GM12874 (cell line): ENCODE data around the gene SPACA7.

Source experiments
- CTCF ChIP-seq: IDR thresholded peaks from 2 replicates; pipeline ENCODE4 v1.5.1; 2011; ENCODE audit warnings: low read depth, mild to moderate bottlenecking, control low read depth, low read length, moderate library complexity; ENCODE audit not compliant: insufficient read depth

Gene SPACA7

GRCh38 chr13:112363867-112364528, 12.2 kb upstream of the SPACA7 start:
- no peak for TF ChIP-seq CTCF

- no peak for TF ChIP-seq CTCF
These were observed 9.1 kb upstream of the SPACA7 start for GRCh38 chr13:112366907-112367646.

- TF ChIP-seq CTCF, result no peak
These were observed 7.3 kb upstream of the SPACA7 start for GRCh38 chr13:112368883-112369282.

- TF ChIP-seq CTCF, result no peak
These were observed 5.8 kb upstream of the SPACA7 start for GRCh38 chr13:112370311-112370710.

GRCh38 chr13:112374271-112374670, 1.9 kb upstream of the SPACA7 start:
- TF ChIP-seq CTCF, result no peak

GRCh38 chr13:112391746-112392145, 15.6 kb downstream of the SPACA7 start:
- TF ChIP-seq CTCF, result no peak

- no peak for TF ChIP-seq CTCF
These were observed 16.6 kb downstream of the SPACA7 start for GRCh38 chr13:112392719-112393118.
